ENCODE measurements around the gene CCDC102A.

CCDC102A gene

DNA sequence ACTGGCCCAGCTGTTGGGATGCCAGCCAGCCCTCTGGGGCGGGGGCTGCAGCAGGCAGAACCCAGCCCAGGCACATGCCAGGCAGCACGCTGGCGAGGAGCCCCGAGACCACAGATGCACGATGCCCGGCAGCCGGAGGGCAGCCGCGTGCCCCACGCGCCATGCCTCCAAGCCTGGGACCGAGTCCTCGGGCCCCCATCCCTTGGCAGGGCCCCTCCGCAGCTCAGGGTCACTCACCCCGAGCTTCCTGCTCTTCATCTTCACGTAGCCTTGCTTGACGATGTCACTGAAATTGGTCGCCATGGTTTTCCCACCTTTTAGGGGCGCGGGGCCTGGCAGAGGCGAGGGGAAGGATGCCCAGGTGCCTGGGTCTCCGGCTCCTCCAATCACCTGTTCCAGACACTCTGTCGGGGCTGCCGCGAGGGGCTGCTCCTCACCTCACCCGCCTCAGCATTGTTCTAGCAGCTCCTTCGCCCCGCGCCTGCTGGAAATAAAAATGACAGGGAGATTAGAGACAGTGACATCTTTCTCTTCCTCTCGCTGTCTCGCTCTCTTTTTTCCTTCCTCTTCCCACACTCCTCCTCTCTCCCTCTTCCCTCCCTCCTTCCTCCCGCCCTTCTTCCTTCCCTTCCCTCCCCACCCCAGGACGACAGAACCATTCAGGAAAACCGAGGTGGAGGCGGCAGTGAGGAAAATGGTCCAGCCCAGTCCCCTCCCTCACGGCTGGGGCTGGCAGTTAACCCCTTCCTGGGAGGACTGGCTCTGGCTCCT, 57.0 kb downstream of the CCDC102A start:
- peak; percentile 80 for DNase-seq (ENCODE audit: low spot score)

- DNase-seq (ENCODE audit: low spot score), result no peak
Observed at GRCh38 chr16:57478396-57479204, 57.8 kb downstream of the CCDC102A start.

- no peak for DNase-seq (ENCODE audit: low spot score)
Observed at GRCh38 chr16:57477531-57478202, 58.7 kb downstream of the CCDC102A start.

- no peak for DNase-seq (ENCODE audit: low spot score)
Observed at GRCh38 chr16:57476546-57477410, 59.6 kb downstream of the CCDC102A start.

GRCh38 chr16:57475711-57476339, 60.5 kb downstream of the CCDC102A start:
- no peak for DNase-seq (ENCODE audit: low spot score)

DNA sequence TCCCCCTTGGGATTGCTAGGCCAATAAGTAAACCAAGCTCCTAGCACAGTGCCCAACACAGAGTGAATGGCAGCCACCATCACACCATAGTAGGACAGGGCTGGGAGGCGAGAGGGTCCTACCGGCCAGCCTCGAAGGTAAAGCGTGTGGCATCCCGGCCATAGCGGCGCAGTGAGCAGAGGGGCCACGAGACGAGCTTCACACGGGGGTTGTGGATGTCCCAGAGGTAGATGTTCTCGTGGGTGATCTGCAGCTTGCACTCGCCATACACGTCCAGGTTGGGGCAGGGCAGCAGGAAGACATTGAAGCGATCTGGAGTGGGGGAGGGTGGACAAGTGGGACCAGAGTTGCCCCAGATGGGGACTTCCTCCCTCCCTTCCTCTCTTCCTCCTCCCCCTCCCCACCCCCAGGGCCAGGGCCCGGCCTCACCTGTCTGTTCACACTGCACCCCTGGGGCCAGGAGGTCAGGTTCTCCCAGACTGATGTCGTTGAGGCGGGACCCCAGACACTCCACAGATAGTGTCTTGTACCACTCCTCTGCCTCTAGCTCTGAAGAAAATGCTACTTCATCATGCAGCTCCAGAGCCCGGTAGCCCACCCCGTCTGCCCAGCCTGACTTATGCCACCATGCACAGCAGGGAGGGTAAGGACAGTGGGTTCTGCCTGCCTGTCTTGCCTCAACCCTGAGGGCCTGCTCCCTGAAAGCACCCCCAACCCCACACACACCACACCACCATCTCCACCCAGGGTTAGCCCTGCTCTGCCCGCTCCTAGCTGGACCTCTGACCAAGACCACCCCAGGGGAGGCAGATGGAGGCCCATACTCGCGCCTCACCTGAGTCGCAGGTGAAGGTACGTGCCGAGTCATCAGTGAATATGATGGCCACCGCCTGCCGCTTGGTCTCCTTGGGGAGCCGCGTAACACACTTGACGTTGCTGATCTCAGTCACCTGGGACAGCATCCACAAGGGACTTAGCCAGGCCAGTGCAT, 61.4 kb downstream of the CCDC102A start:
- no peak for DNase-seq (ENCODE audit: low spot score)

DNA sequence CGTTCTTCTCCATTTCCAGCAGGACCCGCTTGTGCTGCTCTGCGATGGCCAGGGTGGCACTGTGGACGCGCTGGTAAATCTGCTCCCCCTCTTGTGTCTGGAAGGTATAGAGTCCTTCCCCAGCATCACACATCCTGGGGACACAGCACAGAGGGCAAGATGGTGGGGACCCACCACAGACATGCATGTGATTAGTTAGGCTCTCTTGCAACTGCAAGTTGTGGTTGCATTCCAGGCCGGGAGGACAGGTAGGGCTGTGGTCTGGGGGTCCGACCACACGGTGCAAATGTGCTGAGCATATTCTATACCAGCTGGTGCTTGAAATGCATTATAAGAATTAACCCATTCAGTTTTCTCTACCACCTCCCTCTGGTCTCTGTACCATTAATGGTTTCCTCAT, 62.5 kb downstream of the CCDC102A start:
- DNase-seq (ENCODE audit: low spot score), result no peak

- DNase-seq (ENCODE audit: low spot score), result no peak
Observed at GRCh38 chr16:57473176-57473840, 63.1 kb downstream of the CCDC102A start.

GRCh38 chr16:57472665-57473060, 63.7 kb downstream of the CCDC102A start:
- DNase-seq (ENCODE audit: low spot score), result no peak

GRCh38 chr16:57471852-57472664, 64.3 kb downstream of the CCDC102A start:
- DNase-seq (ENCODE audit: low spot score), result no peak

GRCh38 chr16:57471209-57471608, 65.2 kb downstream of the CCDC102A start:
- DNase-seq (ENCODE audit: low spot score), result no peak

- no peak for DNase-seq (ENCODE audit: low spot score)
Observed at GRCh38 chr16:57470711-57471110, 65.7 kb downstream of the CCDC102A start.

- no peak for DNase-seq (ENCODE audit: low spot score)
Observed at GRCh38 chr16:57469917-57470470, 66.4 kb downstream of the CCDC102A start.

GRCh38 chr16:57469046-57469445, 67.3 kb downstream of the CCDC102A start:
- no peak for DNase-seq (ENCODE audit: low spot score)

- no peak for DNase-seq (ENCODE audit: low spot score)
Observed at GRCh38 chr16:57468346-57468745, 68.0 kb downstream of the CCDC102A start.

DNA sequence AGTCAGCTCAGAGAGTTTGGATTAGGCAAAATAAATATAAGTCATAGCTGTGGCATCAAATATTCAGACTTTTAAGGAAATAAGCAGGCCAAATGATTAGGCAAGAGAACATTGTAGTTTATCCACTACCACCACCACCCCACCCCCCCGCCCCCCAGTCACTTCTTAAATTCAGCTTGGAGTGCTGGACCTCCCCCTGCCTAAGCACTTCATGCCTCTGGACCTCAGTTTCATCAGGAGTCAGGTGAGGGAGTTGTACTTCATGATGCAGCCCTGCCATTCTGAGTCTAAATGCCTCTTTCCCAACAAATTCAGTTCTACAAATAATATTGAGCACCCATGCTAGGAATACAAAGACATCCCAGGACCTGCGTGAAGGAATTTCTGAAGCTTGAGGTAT, 71.8 kb downstream of the CCDC102A start:
- DNase-seq (ENCODE audit: low spot score), result no peak

GRCh38 chr16:57462978-57463362, 73.4 kb downstream of the CCDC102A start:
- peak; percentile 51 for DNase-seq (ENCODE audit: low spot score)

Data from AG20443 (cell line).